Stimulated activated naive CD4-positive, alpha-beta T cell (primary cell): ENCODE data around the gene HES2.
A peak's percentile ranks its signal among the peaks of the same experiment; 100 is the strongest.
"Not testable (repeated sequence)": the region's sequence is repeated elsewhere in the genome, so short reads cannot be mapped to it uniquely, and the experiment has no call there.

Source experiments
- DNase-seq, 6 experiments: peaks; one replicate each; lab custom pipeline; 2025; lab: John Stamatoyannopoulos, UW

The HES2 gene

GRCh38 chr1:6454856-6455751 is 35.4 kb upstream of the HES2 start:
- peak in 5 of 6 experiments; percentile 11 to 36 (median 23) for DNase-seq

- not testable (repeated sequence) for DNase-seq
Observed at GRCh38 chr1:6453895-6454855, 34.5 kb upstream of the HES2 start.

- DNase-seq: no peak
Observed at GRCh38 chr1:6450943-6451373, 31.2 kb upstream of the HES2 start.

- not testable (repeated sequence) for DNase-seq
Observed at GRCh38 chr1:6450486-6450885, 30.8 kb upstream of the HES2 start.

- no peak for DNase-seq
Observed at GRCh38 chr1:6450005-6450450, 30.3 kb upstream of the HES2 start.

GRCh38 chr1:6448749-6449631 is 29.3 kb upstream of the HES2 start:
- DNase-seq: peak in 4 of 6 experiments; percentile 25 to 40 (median 28)

GRCh38 chr1:6447818-6448748 is 28.4 kb upstream of the HES2 start:
- DNase-seq: peak; percentile 31 to 58 (median 48)

- peak in 1 of 6 experiments; percentile 58 for DNase-seq
Observed at GRCh38 chr1:6447016-6447817, 27.5 kb upstream of the HES2 start.

GRCh38 chr1:6446665-6447015 is 26.9 kb upstream of the HES2 start:
- no peak for DNase-seq

- not testable (repeated sequence) for DNase-seq
Observed at GRCh38 chr1:6445929-6446328, 26.2 kb upstream of the HES2 start.

- DNase-seq: peak in 4 of 6 experiments; percentile 30 to 43 (median 33)
Observed at GRCh38 chr1:6445062-6445763, 25.5 kb upstream of the HES2 start.

- DNase-seq: no peak
Observed at GRCh38 chr1:6444377-6444776, 24.7 kb upstream of the HES2 start.

GRCh38 chr1:6443339-6444115 is 23.8 kb upstream of the HES2 start:
- DNase-seq: no peak

GRCh38 chr1:6441586-6441985 is 21.9 kb upstream of the HES2 start:
- DNase-seq: no peak

- DNase-seq: peak; percentile 12 to 67 (median 58)
Observed at GRCh38 chr1:6440198-6441126, 20.7 kb upstream of the HES2 start.

GRCh38 chr1:6438047-6438525 is 18.4 kb upstream of the HES2 start:
- peak; percentile 56 to 81 (median 65) for DNase-seq
